Hematopoietic multipotent progenitor cell treated with erythropoietin and hydrocortisone succinate and interleukin-3 and kit ligand, for 4 days (in vitro differentiated cells): ENCODE data around the gene SMG5.

Source experiments
- DNase-seq: peaks from one replicate; pipeline ENCODE4 v3.0.0-alpha.2; 2015

SMG5 gene

DNA sequence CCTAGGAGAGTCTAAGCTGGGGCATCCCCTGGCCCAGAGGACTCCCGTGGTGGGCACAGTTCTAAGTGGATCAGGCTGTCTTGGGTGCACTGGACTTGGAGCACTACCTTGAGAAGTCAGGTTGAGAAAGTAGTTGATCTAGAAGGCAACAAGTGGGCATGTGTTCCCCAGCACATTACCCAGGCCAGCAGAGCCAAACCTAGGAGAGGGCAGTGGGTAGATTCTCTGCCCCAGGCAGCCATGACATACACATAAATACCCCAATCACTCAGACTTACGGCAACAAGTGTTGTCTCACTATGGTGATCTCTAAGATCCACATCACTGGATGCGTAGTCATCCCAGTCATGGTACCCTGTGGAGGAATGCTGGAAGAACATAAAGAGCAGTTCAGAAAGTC lies 71.4 kb downstream of the SMG5 start:
- no peak for DNase-seq

DNA sequence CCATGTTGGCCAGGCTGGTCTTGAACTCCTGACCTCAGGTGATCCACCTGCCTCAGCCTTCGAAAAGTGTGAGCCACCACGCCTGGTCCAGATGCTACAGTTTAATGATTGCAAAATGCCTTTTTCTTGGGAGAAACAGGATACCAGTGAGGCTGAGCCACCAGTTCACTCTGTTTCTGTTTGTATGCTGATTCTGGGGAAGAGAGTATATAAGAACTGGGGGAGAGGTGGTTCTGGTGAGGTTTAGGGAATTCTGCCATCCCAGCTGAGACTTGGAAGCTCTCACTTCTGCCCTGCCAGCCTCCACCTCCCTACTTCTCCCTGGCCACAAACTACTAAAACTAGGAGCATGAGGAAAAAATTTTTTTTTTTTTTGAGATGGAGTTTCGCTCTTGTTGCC lies 77.9 kb downstream of the SMG5 start:
- no peak for DNase-seq

DNA sequence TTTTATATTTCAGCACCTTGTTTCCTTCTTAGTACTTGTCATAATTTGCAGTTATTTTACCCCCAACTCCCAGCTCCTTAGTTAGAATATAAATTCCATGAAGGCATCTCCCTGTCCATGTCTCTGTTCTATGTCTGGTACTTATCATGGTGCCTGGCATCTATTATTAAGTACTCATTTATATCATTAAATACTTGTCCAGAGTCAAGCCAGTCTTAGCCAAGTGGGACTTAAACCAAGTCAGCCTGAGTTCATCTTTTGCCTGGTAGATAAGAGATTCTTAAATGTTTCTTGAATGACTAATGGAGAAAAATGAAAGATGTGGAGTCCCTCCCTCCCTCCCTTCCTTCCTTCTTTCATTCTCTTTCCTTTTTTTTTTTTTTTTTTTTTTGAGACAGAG lies 79.3 kb downstream of the SMG5 start:
- no peak for DNase-seq

DNA sequence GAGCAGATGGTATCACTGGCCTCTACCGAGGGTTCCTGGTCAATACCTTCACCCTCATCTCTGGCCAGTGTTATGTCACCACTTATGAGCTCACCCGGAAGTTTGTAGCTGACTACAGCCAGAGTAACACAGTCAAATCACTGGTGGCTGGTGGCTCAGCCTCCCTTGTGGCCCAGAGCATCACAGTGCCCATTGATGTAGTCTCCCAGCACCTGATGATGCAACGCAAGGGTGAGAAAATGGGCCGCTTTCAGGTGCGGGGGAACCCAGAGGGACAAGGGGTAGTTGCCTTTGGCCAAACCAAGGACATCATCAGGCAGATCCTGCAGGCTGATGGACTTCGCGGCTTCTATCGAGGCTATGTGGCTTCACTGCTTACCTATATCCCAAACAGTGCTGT lies 82.6 kb downstream of the SMG5 start:
- no peak for DNase-seq
